GM10248 (cell line): ENCODE results near the gene TOLLIP.

Source experiments
- CTCF ChIA-PET: fragments of 300-600 bp; sonication (Branson Sonifier 250); formaldehyde crosslinking; extraction: SDS; loops from one replicate; lab custom pipeline; 2021; ENCODE audit warnings: antibody characterized with exemption; lab: Yijun Ruan, JAX
- POLR2A ChIA-PET: fragments of 350-650 bp; sonication (Branson Sonifier 250); formaldehyde crosslinking; extraction: SDS; loops from one replicate; lab custom pipeline; 2020; ENCODE audit warnings: antibody characterized with exemption; lab: Yijun Ruan, JAX
- DNase-seq: peaks from one replicate; pipeline ENCODE4 v3.0.0; 2012; ENCODE audit errors: extremely low spot score
- TF ChIP-seq, protein P1 (sequence below): IDR thresholded peaks from 2 replicates; pipeline ENCODE4 v1.5.1; 2012; ENCODE audit warnings: mild to moderate bottlenecking, low read depth; ENCODE audit errors: extremely low read depth, missing control alignments, control extremely low read depth

TOLLIP gene

GRCh38 chr11:1236316-1237127, 72.9 kb downstream of the TOLLIP start:
- ChIA-PET POLR2A (no interaction called here), CTCF (interaction anchor here (0.7 to 0.9 kb wide), 2 partner anchors 33 to 338 kb away, joined by 3 read pairs; no protein-coding TSS in a partner anchor)
- TF ChIP-seq, protein P1, sequence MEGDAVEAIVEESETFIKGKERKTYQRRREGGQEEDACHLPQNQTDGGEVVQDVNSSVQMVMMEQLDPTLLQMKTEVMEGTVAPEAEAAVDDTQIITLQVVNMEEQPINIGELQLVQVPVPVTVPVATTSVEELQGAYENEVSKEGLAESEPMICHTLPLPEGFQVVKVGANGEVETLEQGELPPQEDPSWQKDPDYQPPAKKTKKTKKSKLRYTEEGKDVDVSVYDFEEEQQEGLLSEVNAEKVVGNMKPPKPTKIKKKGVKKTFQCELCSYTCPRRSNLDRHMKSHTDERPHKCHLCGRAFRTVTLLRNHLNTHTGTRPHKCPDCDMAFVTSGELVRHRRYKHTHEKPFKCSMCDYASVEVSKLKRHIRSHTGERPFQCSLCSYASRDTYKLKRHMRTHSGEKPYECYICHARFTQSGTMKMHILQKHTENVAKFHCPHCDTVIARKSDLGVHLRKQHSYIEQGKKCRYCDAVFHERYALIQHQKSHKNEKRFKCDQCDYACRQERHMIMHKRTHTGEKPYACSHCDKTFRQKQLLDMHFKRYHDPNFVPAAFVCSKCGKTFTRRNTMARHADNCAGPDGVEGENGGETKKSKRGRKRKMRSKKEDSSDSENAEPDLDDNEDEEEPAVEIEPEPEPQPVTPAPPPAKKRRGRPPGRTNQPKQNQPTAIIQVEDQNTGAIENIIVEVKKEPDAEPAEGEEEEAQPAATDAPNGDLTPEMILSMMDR, result no peak
- no peak for DNase-seq

- DNase-seq, result no peak
- ChIA-PET CTCF (interaction anchor here (0.9 kb wide), 1 partner anchor 339 kb away, joined by 3 read pairs; no protein-coding TSS in a partner anchor), POLR2A (no interaction called here)
- TF ChIP-seq, protein P1, result no peak
Observed at GRCh38 chr11:1235901-1236315, 73.5 kb downstream of the TOLLIP start.

DNA sequence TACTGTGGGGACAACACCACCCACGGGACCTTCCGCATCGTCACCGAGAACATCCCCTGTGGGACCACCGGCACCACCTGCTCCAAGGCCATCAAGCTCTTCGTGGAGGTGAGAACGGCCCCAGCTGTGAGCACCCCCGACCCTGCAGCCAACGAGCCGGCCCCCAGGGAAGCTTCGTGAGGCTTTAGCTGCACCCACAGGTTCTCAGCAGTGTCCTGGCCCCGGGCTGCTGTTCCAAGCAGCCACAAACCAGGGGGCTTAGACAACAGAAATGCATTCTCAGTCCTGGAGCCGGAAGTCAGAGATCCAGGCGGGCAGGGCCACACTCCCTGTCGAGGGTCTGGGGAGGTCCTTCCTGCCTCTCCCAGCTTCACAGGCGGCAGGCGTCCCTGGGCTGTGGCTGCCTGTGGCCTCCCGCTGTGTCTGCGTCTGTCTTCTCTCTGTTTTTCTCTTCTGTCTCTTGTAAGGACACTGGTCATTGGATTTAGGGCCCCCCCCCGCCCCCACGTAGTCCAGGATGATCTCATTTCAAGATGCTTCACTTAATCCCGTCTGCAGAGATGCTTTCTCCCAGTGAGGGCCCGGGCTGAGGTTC, 74.0 kb downstream of the TOLLIP start:
- TF ChIP-seq, protein P1, result no peak
- CTCF ChIA-PET, result no interaction called here
- DNase-seq, result no peak
- POLR2A ChIA-PET, result no interaction called here

DNA sequence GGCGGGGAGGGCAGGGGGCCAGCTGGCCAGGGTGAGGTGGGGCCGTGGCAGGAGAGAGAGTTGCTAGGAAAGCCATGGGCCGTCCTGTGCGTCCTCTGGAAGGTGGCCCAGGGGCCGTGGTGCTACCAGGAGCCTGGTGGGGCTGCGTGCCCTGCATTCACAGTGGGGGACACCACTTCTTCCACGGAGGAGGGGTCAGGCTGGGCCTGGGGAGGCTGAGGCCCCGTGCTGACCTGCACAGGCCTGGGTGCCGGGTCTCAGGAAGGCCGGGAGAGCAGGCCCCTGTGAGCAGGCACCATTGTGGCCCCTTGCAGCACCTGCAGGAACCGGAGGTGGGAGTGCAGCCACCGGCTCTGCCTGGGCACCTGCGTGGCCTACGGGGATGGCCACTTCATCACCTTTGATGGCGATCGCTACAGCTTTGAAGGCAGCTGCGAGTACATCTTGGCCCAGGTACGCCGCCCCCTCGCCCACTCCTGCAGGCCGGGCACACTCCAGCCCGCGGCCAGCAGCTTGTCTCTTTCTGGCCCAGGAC, 74.6 kb downstream of the TOLLIP start:
- no peak for DNase-seq
- TF ChIP-seq, protein P1, result no peak
- ChIA-PET CTCF (no interaction called here), POLR2A (no interaction called here)

GRCh38 chr11:1234054-1234720, 75.2 kb downstream of the TOLLIP start:
- TF ChIP-seq, protein P1, result no peak
- ChIA-PET POLR2A (no interaction called here), CTCF (no interaction called here)
- DNase-seq, result no peak

GRCh38 chr11:1233351-1234053, 75.9 kb downstream of the TOLLIP start:
- POLR2A ChIA-PET, result no interaction called here
- CTCF ChIA-PET, result no interaction called here
- TF ChIP-seq, protein P1, result no peak
- no peak for DNase-seq
